NCI-H1105 treated with DMSO at 0.1 percent for 48 hours (cell line): ENCODE measurements around the gene SYPL1.

Source experiments
- DNase-seq: peaks from one replicate; lab custom pipeline; 2025; lab: John Stamatoyannopoulos, UW

Gene SYPL1

GRCh38 chr7:106092204-106092603 is 19.9 kb downstream of the SYPL1 start:
- no peak for DNase-seq

DNA sequence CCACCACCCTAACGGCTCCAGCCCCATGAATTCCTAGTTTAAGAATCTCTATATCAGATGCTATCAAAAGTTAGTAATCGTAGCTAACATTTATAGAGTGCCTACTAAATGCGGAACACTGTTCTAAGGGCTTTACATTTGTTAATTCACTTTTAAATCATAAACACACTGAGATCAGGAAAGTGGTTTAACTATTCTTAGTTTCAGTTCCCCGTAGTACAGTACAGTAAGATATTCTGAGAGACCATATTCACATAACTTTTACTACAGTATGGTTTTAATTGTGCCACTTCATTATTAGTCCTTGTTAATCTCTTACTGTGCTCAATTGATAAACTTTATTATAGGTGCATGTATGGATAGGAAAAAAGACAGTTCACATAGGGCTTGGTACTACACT is 22.5 kb downstream of the SYPL1 start:
- DNase-seq: no peak

DNA sequence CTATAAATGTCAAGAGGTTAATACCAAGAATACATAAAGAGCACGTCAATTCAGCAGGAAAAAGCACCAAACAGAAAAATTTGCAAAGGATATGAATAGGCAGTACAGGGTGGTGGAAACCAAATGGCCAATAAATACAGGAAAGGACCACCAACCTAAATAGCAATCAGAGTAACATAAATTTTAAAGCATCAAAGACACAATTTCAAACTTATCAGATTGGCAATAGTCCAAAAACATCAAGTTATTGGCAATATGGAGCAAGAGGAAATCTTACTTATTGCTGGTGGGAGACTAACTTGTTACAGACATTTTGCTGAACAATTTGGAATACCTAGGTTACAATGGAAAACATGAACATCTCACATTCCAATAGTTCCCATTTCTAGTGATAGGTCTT is 24.1 kb downstream of the SYPL1 start:
- DNase-seq: no peak

- DNase-seq: no peak
Measured at GRCh38 chr7:106086062-106086461, 26.1 kb downstream of the SYPL1 start.

- no peak for DNase-seq
Measured at GRCh38 chr7:106085015-106085414, 27.1 kb downstream of the SYPL1 start.

DNA sequence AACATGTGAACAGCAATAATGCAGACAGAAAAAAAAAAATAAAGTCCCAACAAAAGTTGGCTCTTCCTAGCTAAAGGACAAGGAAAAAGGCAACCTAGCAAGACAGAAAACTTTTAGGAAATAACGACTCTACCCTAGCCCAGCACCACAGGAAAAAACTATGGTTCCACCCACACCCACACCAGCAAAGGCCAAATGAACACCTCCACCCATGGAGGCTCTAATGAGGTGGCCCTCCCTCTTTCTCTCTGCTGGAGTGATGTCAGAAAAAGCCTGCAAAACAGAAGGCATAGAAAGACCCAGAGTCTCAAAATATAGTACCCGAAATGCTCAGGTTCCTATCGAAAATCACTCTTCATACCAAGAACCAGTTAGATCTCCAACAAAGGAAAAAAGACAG is 28.4 kb downstream of the SYPL1 start:
- no peak for DNase-seq

GRCh38 chr7:106082087-106082854 is 29.8 kb downstream of the SYPL1 start:
- DNase-seq: no peak

- no peak for DNase-seq
Measured at GRCh38 chr7:106080300-106080987, 31.7 kb downstream of the SYPL1 start.

- no peak for DNase-seq
Measured at GRCh38 chr7:106076537-106076936, 35.6 kb downstream of the SYPL1 start.

DNA sequence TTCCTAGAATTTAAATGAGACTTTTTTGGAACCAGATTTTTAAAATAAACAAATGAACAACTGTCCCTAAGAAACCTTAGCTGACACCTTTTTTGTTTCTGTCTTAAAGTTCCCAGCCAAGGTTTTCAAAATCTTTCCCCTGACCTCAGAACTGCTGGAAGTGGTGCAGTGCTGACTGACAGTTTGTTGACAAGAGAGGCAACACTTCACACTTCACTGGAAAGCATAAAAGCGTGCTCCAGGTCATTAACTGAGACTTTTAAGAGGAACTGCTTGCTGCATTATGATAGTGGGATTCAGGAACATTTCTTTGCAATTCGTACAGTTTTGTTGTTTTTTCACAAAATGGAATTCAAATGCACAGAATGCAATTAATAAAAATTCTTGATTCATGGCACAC is 36.2 kb downstream of the SYPL1 start:
- DNase-seq: no peak

DNA sequence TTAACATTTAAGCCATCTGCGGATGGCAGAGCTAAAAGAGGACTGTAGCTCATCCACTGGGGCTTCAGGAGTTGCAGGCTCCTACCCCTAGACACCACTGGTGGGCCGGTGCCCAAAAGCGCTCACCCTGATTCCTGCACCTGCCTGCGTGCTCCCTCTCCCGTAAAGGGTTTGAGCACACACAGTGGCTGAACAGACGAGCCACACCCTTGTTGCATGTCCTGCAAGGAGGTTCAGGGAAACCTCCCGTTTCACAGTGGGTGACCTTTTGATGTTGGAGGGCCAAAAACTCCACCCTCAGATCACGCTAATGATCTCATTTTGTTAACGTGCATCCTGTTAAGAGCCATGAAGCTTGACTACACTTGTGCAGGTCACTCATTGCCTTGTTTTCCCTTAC is 37.9 kb downstream of the SYPL1 start:
- DNase-seq: no peak

GRCh38 chr7:106073701-106074100 is 38.4 kb downstream of the SYPL1 start:
- no peak for DNase-seq

DNA sequence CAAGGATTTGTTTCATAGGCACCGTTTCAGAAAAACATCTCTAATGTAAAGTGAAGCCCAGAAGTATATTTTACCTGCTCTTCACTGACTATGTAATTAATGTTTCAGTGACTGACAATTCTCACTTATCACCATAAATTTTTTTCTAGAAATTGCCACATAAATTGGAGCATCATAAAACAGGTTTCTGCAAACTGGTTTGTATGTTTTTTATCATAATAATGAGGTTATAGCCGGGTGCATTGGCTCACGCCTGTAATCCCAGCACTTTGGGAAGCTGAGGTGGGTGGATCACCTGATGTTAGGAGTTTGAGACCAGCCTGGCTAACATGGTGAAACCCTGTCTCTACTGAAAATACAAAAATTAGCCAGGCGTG is 39.4 kb downstream of the SYPL1 start:
- DNase-seq: no peak

DNA sequence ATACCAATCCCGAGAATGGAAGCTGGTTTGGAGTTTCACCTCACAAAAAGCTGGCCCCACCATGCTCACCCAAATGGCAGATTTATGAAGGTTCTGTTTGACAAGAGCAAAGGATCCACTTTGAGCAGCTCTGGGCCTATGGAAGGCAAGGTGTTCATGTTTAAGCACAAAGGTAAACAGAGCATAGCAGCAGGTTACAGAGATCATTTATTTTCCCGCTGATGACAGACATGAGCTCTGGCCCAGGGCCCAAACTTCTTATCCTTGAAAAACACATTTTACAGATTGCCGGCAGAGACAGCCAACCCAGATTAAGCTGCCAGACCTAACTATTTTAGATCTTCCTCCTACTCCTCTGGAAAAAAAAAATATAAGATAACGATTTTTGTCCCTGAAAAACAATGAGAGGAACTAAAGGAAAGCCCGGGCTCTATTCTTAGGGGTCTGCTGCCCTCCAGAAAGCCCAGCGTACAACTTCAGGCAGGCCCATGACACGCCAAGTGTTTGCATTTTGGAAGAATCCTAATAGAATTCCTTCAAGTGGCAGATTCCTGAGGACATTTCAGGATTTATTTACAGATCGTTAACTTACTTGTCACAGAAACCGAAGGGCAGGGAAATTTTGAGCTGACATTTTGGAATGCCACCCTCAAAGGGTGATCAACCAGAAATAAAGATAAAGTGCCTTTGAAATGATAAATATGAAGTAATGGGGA is 40.0 kb downstream of the SYPL1 start:
- DNase-seq: peak; percentile 94

DNA sequence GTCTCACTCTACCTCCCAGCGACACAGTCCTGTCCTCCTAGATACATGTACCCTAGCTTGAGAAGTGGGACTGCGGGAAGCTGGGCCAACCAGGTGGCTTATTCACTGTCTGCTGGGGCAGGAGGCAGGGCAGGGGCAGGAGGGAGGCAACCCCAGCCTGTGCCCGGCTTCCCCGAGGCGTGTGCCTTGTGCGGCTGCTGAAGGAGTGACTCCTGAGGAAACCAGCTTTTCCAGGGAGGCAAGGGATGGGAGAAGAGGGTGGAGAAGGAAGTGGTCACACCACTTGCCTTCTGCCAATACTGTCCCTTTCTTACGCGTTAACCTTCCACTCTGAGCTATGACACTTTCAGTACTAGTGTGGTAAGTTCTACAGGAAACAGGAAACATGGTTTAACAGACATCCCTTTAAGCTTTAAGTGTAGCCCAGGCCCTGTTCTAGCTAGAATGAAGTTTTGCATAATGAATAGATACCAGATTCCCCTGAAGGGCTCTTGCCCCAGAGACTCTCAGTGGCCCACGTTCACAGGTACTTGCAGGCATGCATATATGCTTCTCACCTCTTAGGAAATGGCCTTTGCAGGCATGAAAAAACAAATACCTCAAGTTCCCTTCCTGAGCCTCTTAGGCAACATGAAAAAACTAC is 40.6 kb downstream of the SYPL1 start:
- no peak for DNase-seq

- DNase-seq: peak; percentile 95
Measured at GRCh38 chr7:106070567-106071254, 41.4 kb downstream of the SYPL1 start.

DNA sequence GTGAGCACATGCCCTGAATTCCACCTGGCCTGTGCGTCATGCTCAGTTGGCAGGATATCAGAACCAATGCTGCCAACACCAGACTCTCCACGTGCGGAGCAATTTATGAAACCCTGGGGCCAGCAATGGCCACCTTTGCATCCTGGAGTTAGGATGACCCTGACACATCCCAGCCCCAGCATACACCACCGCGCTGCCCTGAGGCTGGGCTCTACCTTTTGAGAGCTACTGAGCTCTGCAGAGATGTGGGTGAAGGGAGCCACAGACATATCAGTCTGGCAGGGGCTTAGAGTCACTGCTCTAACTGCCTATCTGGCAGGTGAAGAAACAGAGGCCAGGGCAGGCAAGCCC is 41.9 kb downstream of the SYPL1 start:
- peak; percentile 68 for DNase-seq

DNA sequence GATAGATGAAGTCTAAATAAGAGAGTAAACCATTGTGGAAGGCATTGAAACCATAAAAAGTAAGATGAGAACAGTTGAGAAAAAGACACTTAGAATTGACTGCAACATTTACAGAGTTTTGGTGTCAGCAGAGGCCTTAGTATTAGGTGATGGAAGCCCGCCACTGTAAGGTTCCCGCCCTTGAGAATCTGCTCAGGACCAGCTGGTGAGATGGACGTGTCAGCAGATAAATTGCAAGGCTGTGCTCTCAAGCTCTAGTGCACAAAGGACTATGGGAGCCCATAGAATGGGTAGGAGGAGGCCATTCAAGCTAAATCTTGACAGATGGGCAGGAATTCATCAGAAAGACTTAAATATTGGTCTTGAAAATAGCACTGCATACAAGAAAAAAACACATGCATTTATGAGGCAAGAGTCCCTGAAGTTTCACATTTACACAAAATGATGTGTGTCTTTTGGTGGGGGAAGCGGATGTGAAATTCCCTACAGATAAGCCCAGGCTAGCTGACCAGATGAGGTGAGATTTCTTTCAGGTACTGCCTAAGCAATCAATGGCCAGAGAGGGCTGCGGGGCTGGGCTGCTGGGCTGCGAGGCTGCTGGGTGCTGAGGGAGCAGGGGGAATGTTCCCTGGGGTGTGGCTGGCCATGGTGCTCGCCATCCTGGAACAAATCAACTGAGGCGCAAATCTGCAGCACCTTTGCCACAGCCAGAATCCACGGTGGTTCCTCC is 42.5 kb downstream of the SYPL1 start:
- DNase-seq: no peak

DNA sequence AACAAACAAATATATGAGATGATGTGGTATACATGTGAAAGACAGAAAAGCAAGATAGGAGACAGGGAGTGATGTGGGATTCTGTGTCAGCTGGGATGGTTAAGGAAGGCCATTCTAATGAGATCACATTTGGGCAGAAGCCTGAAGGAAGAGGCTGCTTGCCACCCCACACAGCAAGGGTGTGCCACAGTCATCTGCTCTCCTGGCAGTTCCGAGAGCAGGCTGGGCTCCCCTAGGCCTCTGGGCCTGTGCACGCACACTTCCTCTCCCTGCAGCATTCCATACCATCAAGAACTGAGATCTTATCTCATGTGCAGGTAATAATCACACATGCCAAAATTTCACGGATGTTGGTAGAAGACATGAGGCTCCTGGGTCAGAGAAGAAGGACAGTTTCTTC is 43.1 kb downstream of the SYPL1 start:
- no peak for DNase-seq

GRCh38 chr7:106068538-106068961 is 43.6 kb downstream of the SYPL1 start:
- no peak for DNase-seq

DNA sequence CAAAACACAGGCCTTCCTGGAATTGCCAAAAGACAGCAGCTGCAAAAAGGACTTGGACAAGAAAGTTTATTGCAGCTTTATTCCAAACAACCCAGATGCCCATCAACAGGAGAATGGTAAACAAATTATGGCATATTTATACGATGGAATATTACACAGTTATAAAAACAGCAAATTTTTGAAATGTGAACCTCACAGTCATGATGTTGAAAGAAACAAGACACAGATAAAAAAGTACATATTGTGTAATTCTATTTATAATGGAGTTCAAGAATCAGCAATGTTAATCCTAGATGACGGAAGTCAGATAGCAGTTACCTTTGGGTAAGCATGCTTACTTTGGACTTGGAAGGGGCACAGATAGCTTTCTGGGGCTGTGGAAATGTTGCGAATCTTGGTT is 44.4 kb downstream of the SYPL1 start:
- no peak for DNase-seq
